Activated CD8-positive, alpha-beta memory T cell treated with anti-CD3 and anti-CD28 coated beads, Interleukin-2, amount 50 U/mL, for 24 hours (primary cell): ENCODE data around the gene APLF.
"Not testable (repeated sequence)": the region's sequence is repeated elsewhere in the genome, so short reads cannot be mapped to it uniquely, and the experiment has no call there.

Experiments
- DNase-seq: peaks from one replicate; pipeline ENCODE4 v3.0.0-alpha.2; 2020; ENCODE audit errors: extremely low read depth

APLF gene

GRCh38 chr2:68579689-68580088 is 112.3 kb downstream of the APLF start:
- DNase-seq: no peak

GRCh38 chr2:68588589-68588988 is 121.2 kb downstream of the APLF start:
- DNase-seq: no peak

- DNase-seq: no peak
These were observed 122.6 kb downstream of the APLF start for GRCh38 chr2:68589963-68590362.

- no peak for DNase-seq
These were observed 123.3 kb downstream of the APLF start for GRCh38 chr2:68590702-68591101.

GRCh38 chr2:68591225-68591624 is 123.8 kb downstream of the APLF start:
- DNase-seq: no peak

- no peak for DNase-seq
These were observed 126.7 kb downstream of the APLF start for GRCh38 chr2:68594041-68594440.

GRCh38 chr2:68594674-68595492 is 127.5 kb downstream of the APLF start:
- DNase-seq: no peak

GRCh38 chr2:68595493-68595785 is 128.1 kb downstream of the APLF start:
- DNase-seq: not testable (repeated sequence)

- not testable (repeated sequence) for DNase-seq
These were observed 133.1 kb downstream of the APLF start for GRCh38 chr2:68600495-68600894.

- DNase-seq: no peak
These were observed 135.7 kb downstream of the APLF start for GRCh38 chr2:68603059-68603458.

GRCh38 chr2:68604077-68604476 is 136.7 kb downstream of the APLF start:
- DNase-seq: no peak

GRCh38 chr2:68605939-68606338 is 138.6 kb downstream of the APLF start:
- DNase-seq: no peak

- no peak for DNase-seq
These were observed 139.4 kb downstream of the APLF start for GRCh38 chr2:68606759-68607158.

- no peak for DNase-seq
These were observed 140.5 kb downstream of the APLF start for GRCh38 chr2:68607837-68608236.

- no peak for DNase-seq
These were observed 145.6 kb downstream of the APLF start for GRCh38 chr2:68612765-68613519.

GRCh38 chr2:68620772-68621171 is 153.4 kb downstream of the APLF start:
- DNase-seq: no peak

- no peak for DNase-seq
These were observed 156.4 kb downstream of the APLF start for GRCh38 chr2:68623820-68624219.

GRCh38 chr2:68627615-68628014 is 160.2 kb downstream of the APLF start:
- DNase-seq: no peak
